Hypothalamus (tissue), 51 donors: ENCODE data around the gene DAD1.
"Not testable (repeated sequence)": the region's sequence is repeated elsewhere in the genome, so short reads cannot be mapped to it uniquely, and the experiment has no call there.

Source experiments
- DNase-seq, 51 donors: peaks; one replicate each; lab custom pipeline; 2025; lab: John Stamatoyannopoulos, UW

Gene DAD1

GRCh38 chr14:22554498-22555383 lies 34.3 kb downstream of the DAD1 start:
- no peak for DNase-seq

GRCh38 chr14:22553861-22554497 lies 35.0 kb downstream of the DAD1 start:
- not testable (repeated sequence) for DNase-seq

GRCh38 chr14:22553445-22553844 lies 35.6 kb downstream of the DAD1 start:
- DNase-seq: no peak

GRCh38 chr14:22552827-22553076 lies 36.3 kb downstream of the DAD1 start:
- DNase-seq: no peak

- DNase-seq: no peak
Measured at GRCh38 chr14:22552001-22552826, 36.8 kb downstream of the DAD1 start.

- peak in 5 of 51 donors; percentile 11 to 100 (median 42) for DNase-seq
Measured at GRCh38 chr14:22551605-22551997, 37.4 kb downstream of the DAD1 start.

GRCh38 chr14:22549981-22550673 lies 38.9 kb downstream of the DAD1 start:
- no peak for DNase-seq

- DNase-seq: no peak
Measured at GRCh38 chr14:22549324-22549962, 39.6 kb downstream of the DAD1 start.

GRCh38 chr14:22547948-22548750 lies 40.9 kb downstream of the DAD1 start:
- DNase-seq: no peak

- DNase-seq: no peak
Measured at GRCh38 chr14:22547313-22547947, 41.6 kb downstream of the DAD1 start.

GRCh38 chr14:22546722-22547071 lies 42.3 kb downstream of the DAD1 start:
- DNase-seq: no peak

GRCh38 chr14:22545842-22546721 lies 42.9 kb downstream of the DAD1 start:
- DNase-seq: no peak

GRCh38 chr14:22544881-22545420 lies 44.1 kb downstream of the DAD1 start:
- no peak for DNase-seq

- no peak for DNase-seq
Measured at GRCh38 chr14:22544406-22544805, 44.6 kb downstream of the DAD1 start.

- not testable (repeated sequence) for DNase-seq
Measured at GRCh38 chr14:22543570-22544357, 45.3 kb downstream of the DAD1 start.

GRCh38 chr14:22542360-22542759 lies 46.7 kb downstream of the DAD1 start:
- no peak for DNase-seq

- DNase-seq: no peak
Measured at GRCh38 chr14:22541721-22542120, 47.3 kb downstream of the DAD1 start.
